C4-2B (cell line): ENCODE results near the gene CDKN2B-AS1.

Source experiments
- CTCF ChIP-seq: fragments of 450-650 bp; conservative IDR thresholded peaks from 2 replicates; pipeline ENCODE4 v1.5.1; 2017; ENCODE audit warnings: mild to moderate bottlenecking
- ZFX ChIP-seq: fragments of 450-650 bp; IDR thresholded peaks from 2 replicates; pipeline ENCODE4 v1.6.1; 2017

GRCh38 chr9:22044583-22044982 lies 50.0 kb downstream of the CDKN2B-AS1 start:
- TF ChIP-seq CTCF (no peak), ZFX (no peak)
